ENCODE results near the gene DLST.

DLST gene

GRCh38 chr14:74861734-74862090 is 20.0 kb upstream of the DLST start:
- no peaks in the 10 kb centered on the region for H3K36me3 ChIP-seq
- H3K27ac ChIP-seq = no peak overlapping the region
- H3K4me3 ChIP-seq (ENCODE audit: low read depth in 1 of 2, low read length in 1 of 2) = no peak overlapping the region
- H3K9me3 ChIP-seq = no peaks in the 10 kb centered on the region
- TF ChIP-seq CTCF (IDR thresholded peaks at IDR 0.05) = no peak
- no peaks in the 10 kb centered on the region for H3K27me3 ChIP-seq
- H3K4me1 ChIP-seq (ENCODE audit: control insufficient read depth in 1 of 2, insufficient read depth in 1 of 2, low read depth in 1 of 2, low read length in 1 of 2) = peaks cover 8 to 11% of the 10 kb centered on the region in 2 experiments

- Histone ChIP-seq H3K4me3 (ENCODE audit: low read depth in 1 of 2, low read length in 1 of 2) (no peak overlapping the region), H3K9me3 (no peaks in the 10 kb centered on the region)
- no peak for TF ChIP-seq CTCF (IDR thresholded peaks at IDR 0.05)
These were observed 18.4 kb upstream of the DLST start for GRCh38 chr14:74863274-74863673.

GRCh38 chr14:74864198-74864597 is 17.5 kb upstream of the DLST start:
- TF ChIP-seq CTCF (IDR thresholded peaks at IDR 0.05) = no peak
- Histone ChIP-seq H3K27ac (no peak overlapping the region), H3K4me1 (ENCODE audit: control insufficient read depth in 1 of 2, insufficient read depth in 1 of 2, low read depth in 1 of 2, low read length in 1 of 2) (peaks cover 7 to 9% of the 10 kb centered on the region in 2 experiments), H3K36me3 (no peaks in the 10 kb centered on the region), H3K27me3 (peaks cover 8% of the 10 kb centered on the region), H3K4me3 (ENCODE audit: low read depth in 1 of 2, low read length in 1 of 2) (no peak overlapping the region), H3K9me3 (no peaks in the 10 kb centered on the region)

More at GRCh38 chr14:74863274-74863673, 18.4 kb upstream of the DLST start:
- H3K27ac ChIP-seq = no peak overlapping the region
- peaks cover 8% of the 10 kb centered on the region for H3K27me3 ChIP-seq
- H3K36me3 ChIP-seq = no peaks in the 10 kb centered on the region
- peaks cover 7 to 9% of the 10 kb centered on the region in 2 experiments for H3K4me1 ChIP-seq (ENCODE audit: control insufficient read depth in 1 of 2, insufficient read depth in 1 of 2, low read depth in 1 of 2, low read length in 1 of 2)

DNA sequence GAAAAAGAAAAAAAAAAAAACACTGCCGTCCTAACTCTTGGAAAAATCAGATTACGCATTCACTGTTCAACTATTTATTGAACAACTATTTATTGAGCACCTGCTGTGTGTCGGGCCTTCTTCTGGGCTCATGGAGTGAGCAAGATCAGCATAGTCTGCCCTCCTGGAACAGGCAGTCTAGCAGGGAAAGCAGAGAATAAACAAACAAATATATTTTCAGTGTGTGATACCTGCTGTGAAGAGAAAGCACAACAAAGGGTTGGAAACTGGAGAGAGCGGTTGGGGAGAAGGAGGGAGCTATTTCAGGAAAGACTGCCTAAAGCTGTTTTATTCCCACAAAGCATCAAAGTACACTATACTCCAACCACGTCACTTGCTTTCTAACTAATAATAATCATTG is 16.6 kb upstream of the DLST start:
- Histone ChIP-seq H3K27me3 (peaks cover 8% of the 10 kb centered on the region), H3K36me3 (no peaks in the 10 kb centered on the region), H3K9me3 (no peaks in the 10 kb centered on the region), H3K4me3 (ENCODE audit: low read depth in 1 of 2, low read length in 1 of 2) (no peak overlapping the region), H3K27ac (no peak overlapping the region), H3K4me1 (ENCODE audit: control insufficient read depth in 1 of 2, insufficient read depth in 1 of 2, low read depth in 1 of 2, low read length in 1 of 2) (peaks cover 7 to 9% of the 10 kb centered on the region in 2 experiments)
- no peak for TF ChIP-seq CTCF (IDR thresholded peaks at IDR 0.05)

- no peak overlapping the region for H3K27ac ChIP-seq
These were observed 14.9 kb upstream of the DLST start for GRCh38 chr14:74866708-74867389.

More at GRCh38 chr14:74866708-74867389, 14.9 kb upstream of the DLST start:
- no peaks in the 10 kb centered on the region for H3K36me3 ChIP-seq
- no peak for TF ChIP-seq CTCF (IDR thresholded peaks at IDR 0.05)
- H3K27me3 ChIP-seq = peaks cover 8% of the 10 kb centered on the region
- no peak overlapping the region for H3K4me3 ChIP-seq (ENCODE audit: low read depth in 1 of 2, low read length in 1 of 2)
- peaks cover 7 to 9% of the 10 kb centered on the region in 2 experiments for H3K4me1 ChIP-seq (ENCODE audit: control insufficient read depth in 1 of 2, insufficient read depth in 1 of 2, low read depth in 1 of 2, low read length in 1 of 2)
- no peaks in the 10 kb centered on the region for H3K9me3 ChIP-seq

Data from neutrophil (primary cell).